ENCODE measurements around the gene SLC25A36.

Gene SLC25A36

DNA sequence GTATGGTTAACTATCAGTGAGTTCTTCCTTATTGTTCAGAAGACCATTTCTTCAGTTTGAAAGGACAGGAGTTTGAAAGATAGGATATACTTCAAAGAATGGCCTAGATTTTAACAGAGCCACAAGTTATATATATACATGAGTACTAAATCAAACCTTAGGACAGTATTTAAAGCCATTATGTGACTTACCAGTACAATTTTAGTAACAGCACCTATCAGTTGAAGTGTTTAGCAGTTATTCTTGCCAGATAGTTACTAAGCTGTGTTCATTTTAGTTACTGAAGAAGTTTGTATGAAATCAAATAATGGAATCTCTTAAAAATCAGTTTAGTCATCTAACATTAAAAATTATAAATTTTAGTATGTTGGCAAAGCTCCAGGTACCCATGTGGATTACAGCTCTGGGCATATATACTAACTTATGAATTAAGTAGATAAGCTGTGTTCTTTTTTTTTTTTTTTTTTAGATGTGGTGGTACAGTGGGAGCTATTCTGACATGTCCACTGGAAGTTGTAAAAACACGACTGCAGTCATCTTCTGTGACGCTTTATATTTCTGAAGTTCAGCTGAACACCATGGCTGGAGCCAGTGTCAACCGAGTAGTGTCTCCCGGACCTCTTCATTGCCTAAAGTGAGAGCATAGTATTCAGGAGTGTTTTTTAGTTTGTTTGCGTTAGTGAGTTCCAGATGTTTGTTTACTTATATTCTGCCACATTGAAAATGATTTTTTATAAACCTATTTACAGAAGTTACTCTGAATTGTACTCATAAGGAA, 14.6 kb downstream of the SLC25A36 start:
- no peak overlapping the region for H3K9ac ChIP-seq (ENCODE audit: low read depth, low read length, poor library complexity)
- peaks cover 0 to 3% of the 10 kb centered on the region in 2 donors for H3K9me3 ChIP-seq (replicated peaks in 1 of 2; ENCODE audit: control insufficient read depth in 2 of 2, insufficient read depth in 1 of 2, low read depth in 1 of 2, low read length in 2 of 2)
- H3K4me2 ChIP-seq (ENCODE audit: insufficient read depth, low read length, poor library complexity, severe bottlenecking): no peak overlapping the region
- H2AK5ac ChIP-seq (ENCODE audit: low read depth, low read length): no peak overlapping the region
- no peak overlapping the region for H3K14ac ChIP-seq (ENCODE audit: low read length)
- WGBS, 2 donors (ENCODE audit: extremely low coverage in 2 of 2, insufficient read length in 2 of 2, insufficient replicate concordance in 1 of 2): no CpG with 5 or more reads among the region's 5 CpGs
- no peak overlapping the region for H2BK15ac ChIP-seq (ENCODE audit: low read length)
- no peaks in the 10 kb centered on the region for H3K27me3 ChIP-seq (ENCODE audit: control insufficient read depth in 3 of 3, insufficient read depth in 3 of 3, low read depth in 1 of 3, low read length in 3 of 3)
- H2BK5ac ChIP-seq (ENCODE audit: low read length): no peak overlapping the region
- H3K79me1 ChIP-seq (ENCODE audit: low read depth, low read length): peaks cover 5% of the 10 kb centered on the region
- H3K4me1 ChIP-seq (ENCODE audit: control insufficient read depth in 2 of 2, insufficient read depth in 1 of 2, low read depth in 1 of 2, low read length in 2 of 2): peaks cover 0 to 5% of the 10 kb centered on the region in 2 donors
- H2AFZ ChIP-seq (ENCODE audit: low read length): no peak overlapping the region
- H2BK12ac ChIP-seq (ENCODE audit: low read length): no peak overlapping the region
- no peak for DNase-seq (ENCODE audit: low spot score)
- H4K91ac ChIP-seq (ENCODE audit: low read depth, low read length, poor library complexity): no peak overlapping the region
- no peak overlapping the region for H4K8ac ChIP-seq (ENCODE audit: low read depth, low read length)
- no peak overlapping the region for H3K23ac ChIP-seq (ENCODE audit: low read depth, low read length, poor library complexity)
- no peak overlapping the region for H3K4ac ChIP-seq (ENCODE audit: low read length)
- peaks cover 5 to 55% of the 10 kb centered on the region in 2 donors for H3K36me3 ChIP-seq (replicated peaks in 1 of 2; ENCODE audit: control insufficient read depth in 2 of 2, insufficient read depth in 2 of 2, low read length in 2 of 2)
- H2BK120ac ChIP-seq (ENCODE audit: low read depth, low read length): no peak overlapping the region
- no peak overlapping the region for H3K18ac ChIP-seq (ENCODE audit: low read length)
- no peak overlapping the region for H3K27ac ChIP-seq (replicated peaks; ENCODE audit: low read length)
- no peak overlapping the region for H3K4me3 ChIP-seq (ENCODE audit: low read length in 2 of 2)

DNA sequence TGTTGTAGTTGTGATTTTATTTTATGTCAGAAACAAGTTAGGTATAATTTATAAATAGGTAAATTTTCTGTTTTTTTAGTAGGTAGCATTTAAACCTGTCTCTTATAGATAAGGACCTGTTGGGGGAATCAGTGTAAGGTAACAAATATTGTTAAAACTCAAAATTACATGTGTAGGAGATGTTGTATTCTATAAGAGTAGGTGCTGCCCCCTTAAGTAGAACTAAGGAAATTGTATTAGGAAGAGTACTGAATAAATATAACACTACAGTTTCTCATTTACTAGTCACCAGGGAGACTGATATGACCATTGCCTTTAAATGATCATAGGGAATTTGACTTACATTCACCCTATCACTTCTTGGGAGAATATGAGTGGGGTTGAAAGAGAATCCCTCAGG, 31.2 kb downstream of the SLC25A36 start:
- Histone ChIP-seq H3K9me3 (replicated peaks in 1 of 2; ENCODE audit: control insufficient read depth in 2 of 2, insufficient read depth in 1 of 2, low read depth in 1 of 2, low read length in 2 of 2) (no peaks in the 10 kb centered on the region), H3K27me3 (ENCODE audit: control insufficient read depth in 3 of 3, insufficient read depth in 3 of 3, low read depth in 1 of 3, low read length in 3 of 3) (no peaks in the 10 kb centered on the region), H3K14ac (ENCODE audit: low read length) (no peak overlapping the region), H3K4me3 (ENCODE audit: low read length in 2 of 2) (no peak overlapping the region), H3K23ac (ENCODE audit: low read depth, low read length, poor library complexity) (no peak overlapping the region), H2BK120ac (ENCODE audit: low read depth, low read length) (no peak overlapping the region), H3K79me1 (ENCODE audit: low read depth, low read length) (no peaks in the 10 kb centered on the region), H2AK5ac (ENCODE audit: low read depth, low read length) (no peak overlapping the region), H2AFZ (ENCODE audit: low read length) (no peak overlapping the region), H2BK5ac (ENCODE audit: low read length) (no peak overlapping the region), H3K4me1 (ENCODE audit: control insufficient read depth in 2 of 2, insufficient read depth in 1 of 2, low read depth in 1 of 2, low read length in 2 of 2) (no peaks in the 10 kb centered on the region), H3K18ac (ENCODE audit: low read length) (no peak overlapping the region), H3K4me2 (ENCODE audit: insufficient read depth, low read length, poor library complexity, severe bottlenecking) (no peak overlapping the region), H3K36me3 (replicated peaks in 1 of 2; ENCODE audit: control insufficient read depth in 2 of 2, insufficient read depth in 2 of 2, low read length in 2 of 2) (peaks cover 2 to 84% of the 10 kb centered on the region in 2 donors), H3K9ac (ENCODE audit: low read depth, low read length, poor library complexity) (no peak overlapping the region), H2BK15ac (ENCODE audit: low read length) (no peak overlapping the region), H4K91ac (ENCODE audit: low read depth, low read length, poor library complexity) (no peak overlapping the region), H3K4ac (ENCODE audit: low read length) (no peak overlapping the region), H3K27ac (replicated peaks; ENCODE audit: low read length) (no peak overlapping the region), H2BK12ac (ENCODE audit: low read length) (no peak overlapping the region), H4K8ac (ENCODE audit: low read depth, low read length) (no peak overlapping the region)
- DNase-seq (ENCODE audit: low spot score): no peak

DNA sequence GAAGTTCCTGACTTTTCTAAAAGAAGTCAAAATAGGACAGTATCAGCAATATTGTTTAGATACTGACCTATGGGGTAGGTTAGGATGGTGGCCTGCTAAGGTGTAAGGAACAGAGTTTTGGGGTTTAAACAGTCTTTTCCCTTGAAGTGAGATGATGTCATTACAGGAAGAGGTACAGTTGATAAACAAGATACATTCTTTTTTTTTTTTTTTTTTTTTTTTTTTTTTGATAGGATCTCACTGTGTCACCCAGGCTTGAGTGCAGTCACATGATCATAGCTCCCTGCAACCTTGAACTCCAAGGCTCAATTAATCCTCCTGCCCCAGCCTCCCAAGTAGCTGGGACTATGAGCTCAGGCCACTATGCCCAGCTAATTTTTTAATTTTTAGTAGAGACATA, 33.3 kb downstream of the SLC25A36 start:
- Histone ChIP-seq H2BK120ac (ENCODE audit: low read depth, low read length) (no peak overlapping the region), H3K79me1 (ENCODE audit: low read depth, low read length) (no peaks in the 10 kb centered on the region), H3K4ac (ENCODE audit: low read length) (no peak overlapping the region), H3K9me3 (replicated peaks in 1 of 2; ENCODE audit: control insufficient read depth in 2 of 2, insufficient read depth in 1 of 2, low read depth in 1 of 2, low read length in 2 of 2) (no peaks in the 10 kb centered on the region), H2AFZ (ENCODE audit: low read length) (no peak overlapping the region), H2AK5ac (ENCODE audit: low read depth, low read length) (no peak overlapping the region), H3K18ac (ENCODE audit: low read length) (no peak overlapping the region), H3K27ac (replicated peaks; ENCODE audit: low read length) (no peak overlapping the region), H4K8ac (ENCODE audit: low read depth, low read length) (no peak overlapping the region), H2BK15ac (ENCODE audit: low read length) (no peak overlapping the region), H3K27me3 (ENCODE audit: control insufficient read depth in 3 of 3, insufficient read depth in 3 of 3, low read depth in 1 of 3, low read length in 3 of 3) (no peaks in the 10 kb centered on the region), H3K4me1 (ENCODE audit: control insufficient read depth in 2 of 2, insufficient read depth in 1 of 2, low read depth in 1 of 2, low read length in 2 of 2) (no peaks in the 10 kb centered on the region), H3K14ac (ENCODE audit: low read length) (no peak overlapping the region), H4K91ac (ENCODE audit: low read depth, low read length, poor library complexity) (no peak overlapping the region), H3K36me3 (replicated peaks in 1 of 2; ENCODE audit: control insufficient read depth in 2 of 2, insufficient read depth in 2 of 2, low read length in 2 of 2) (peaks cover 2 to 88% of the 10 kb centered on the region in 2 donors), H3K23ac (ENCODE audit: low read depth, low read length, poor library complexity) (no peak overlapping the region), H2BK5ac (ENCODE audit: low read length) (no peak overlapping the region), H3K9ac (ENCODE audit: low read depth, low read length, poor library complexity) (no peak overlapping the region), H2BK12ac (ENCODE audit: low read length) (no peak overlapping the region), H3K4me2 (ENCODE audit: insufficient read depth, low read length, poor library complexity, severe bottlenecking) (no peak overlapping the region), H3K4me3 (ENCODE audit: low read length in 2 of 2) (no peak overlapping the region)
- no peak for DNase-seq (ENCODE audit: low spot score)

DNA sequence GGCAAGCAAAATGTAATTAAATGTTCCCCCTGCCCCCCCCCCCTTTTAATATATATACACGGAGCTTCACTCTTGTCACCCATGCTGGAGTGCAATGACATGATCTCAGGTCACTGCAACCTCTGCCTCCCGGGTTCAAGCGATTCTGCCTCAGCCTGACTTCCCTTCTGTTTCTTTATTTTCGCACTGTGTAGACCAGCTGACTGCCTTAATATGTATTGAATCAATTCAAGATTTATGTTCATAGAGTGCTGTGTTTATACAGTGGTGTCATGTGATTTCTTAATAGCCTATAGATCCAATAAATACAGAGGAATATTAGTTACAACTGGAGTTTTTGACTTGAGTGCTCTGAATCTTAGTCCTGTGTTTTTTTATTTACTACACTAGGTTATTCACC, 39.0 kb downstream of the SLC25A36 start:
- no CpG with 5 or more reads among the region's 4 CpGs for WGBS, 2 donors (ENCODE audit: extremely low coverage in 2 of 2, insufficient read length in 2 of 2, insufficient replicate concordance in 1 of 2)
- Histone ChIP-seq H3K36me3 (replicated peaks in 1 of 2; ENCODE audit: control insufficient read depth in 2 of 2, insufficient read depth in 2 of 2, low read length in 2 of 2) (peaks cover 2 to 44% of the 10 kb centered on the region in 2 donors), H3K9ac (ENCODE audit: low read depth, low read length, poor library complexity) (no peak overlapping the region), H3K14ac (ENCODE audit: low read length) (no peak overlapping the region), H2BK15ac (ENCODE audit: low read length) (no peak overlapping the region), H4K91ac (ENCODE audit: low read depth, low read length, poor library complexity) (no peak overlapping the region), H2BK5ac (ENCODE audit: low read length) (no peak overlapping the region), H3K4me3 (ENCODE audit: low read length in 2 of 2) (no peak overlapping the region), H3K4me1 (ENCODE audit: control insufficient read depth in 2 of 2, insufficient read depth in 1 of 2, low read depth in 1 of 2, low read length in 2 of 2) (no peaks in the 10 kb centered on the region), H3K18ac (ENCODE audit: low read length) (no peak overlapping the region), H2AFZ (ENCODE audit: low read length) (no peak overlapping the region), H3K79me1 (ENCODE audit: low read depth, low read length) (no peaks in the 10 kb centered on the region), H3K4me2 (ENCODE audit: insufficient read depth, low read length, poor library complexity, severe bottlenecking) (no peak overlapping the region), H3K27me3 (ENCODE audit: control insufficient read depth in 3 of 3, insufficient read depth in 3 of 3, low read depth in 1 of 3, low read length in 3 of 3) (no peaks in the 10 kb centered on the region), H3K4ac (ENCODE audit: low read length) (no peak overlapping the region), H2BK120ac (ENCODE audit: low read depth, low read length) (no peak overlapping the region), H3K23ac (ENCODE audit: low read depth, low read length, poor library complexity) (no peak overlapping the region), H4K8ac (ENCODE audit: low read depth, low read length) (no peak overlapping the region), H3K27ac (replicated peaks; ENCODE audit: low read length) (no peak overlapping the region), H2AK5ac (ENCODE audit: low read depth, low read length) (no peak overlapping the region), H3K9me3 (replicated peaks in 1 of 2; ENCODE audit: control insufficient read depth in 2 of 2, insufficient read depth in 1 of 2, low read depth in 1 of 2, low read length in 2 of 2) (peaks cover 0 to 4% of the 10 kb centered on the region in 2 donors), H2BK12ac (ENCODE audit: low read length) (no peak overlapping the region)
- no peak for DNase-seq (ENCODE audit: low spot score)

Measured in neuronal stem cell (in vitro differentiated cells).